Activated CD8-positive, alpha-beta T cell treated with anti-CD3 and anti-CD28 coated beads, Interleukin-2, amount 10 ng/mL, durations not matched to agents 7 days and 5 days (primary cell): Measurements from ENCODE around the gene CCDC83. TPM values are rescaled to one million over a fixed set of nuclear protein-coding genes. Genes with fewer than 3 reads are reported as not detected.
A peak's percentile ranks its signal among the peaks of the same experiment; 100 is the strongest.

Experiments used
- ATAC-seq: fragments of 150-1000 bp; cut with Tn5 transposase; one replicate; pipeline ENCODE4 v1.10.0; 2021; ENCODE audit warnings: moderate library complexity
- CTCF ChIA-PET: fragments of 350-600 bp; sonication (Branson Sonifier 250); formaldehyde crosslinking; loops from one replicate; lab custom pipeline; 2021; ENCODE audit warnings: antibody characterized with exemption; lab: Charles Lee
- POLR2A ChIA-PET: fragments of 350-600 bp; sonication (Branson Sonifier 250); formaldehyde crosslinking; loops from one replicate; lab custom pipeline; 2021; ENCODE audit warnings: antibody characterized with exemption; lab: Charles Lee
- DNase-seq: peaks from one replicate; pipeline ENCODE4 v3.0.0-alpha.2; 2020
- H3K27ac Mint-ChIP-seq: one replicate; pipeline ENCODE4 v1.8.0; 2021; ENCODE audit warnings: mild to moderate bottlenecking, mixed read lengths
- H3K27me3 Mint-ChIP-seq: one replicate; pipeline ENCODE4 v1.8.0; 2021; ENCODE audit warnings: low read depth, mixed read lengths
- H3K36me3 Mint-ChIP-seq: one replicate; pipeline ENCODE4 v1.8.0; 2021; ENCODE audit warnings: low read depth, mixed read lengths
- H3K4me1 Mint-ChIP-seq: one replicate; pipeline ENCODE4 v1.8.0; 2021; ENCODE audit warnings: low read depth, mixed read lengths
- H3K4me3 Mint-ChIP-seq: one replicate; pipeline ENCODE4 v1.8.0; 2021; ENCODE audit warnings: mild to moderate bottlenecking, mixed read lengths
- H3K9me3 Mint-ChIP-seq: one replicate; pipeline ENCODE4 v1.8.0; 2022; ENCODE audit warnings: mixed read lengths; ENCODE audit not compliant: insufficient read depth
- total RNA-seq, 2 experiments: library from RNA; stranded (reverse); gene quantifications; one replicate each; pipeline ENCODE4 v1.2.3, GENCODE V29; 2021

Gene CCDC83
- total RNA-seq, 2 experiments from 2014 or later: not detected

GRCh38 chr11:85961130-85961529 is 105.9 kb downstream of the CCDC83 start:
- peak overlapping the region; percentile 4 for H3K27ac Mint-ChIP-seq
- H3K27me3 Mint-ChIP-seq: no peaks in the 10 kb centered on the region
- POLR2A ChIA-PET: no interaction called here
- H3K4me1 Mint-ChIP-seq: no peaks in the 10 kb centered on the region
- CTCF ChIA-PET: interaction anchor here (1.1 to 2.1 kb wide), 5 partner anchors 9 to 331 kb away, joined by 3 to 7 read pairs (median 4); no protein-coding TSS in a partner anchor
- H3K4me3 Mint-ChIP-seq: no peak overlapping the region
- DNase-seq: no peak
- peaks cover 71% of the 10 kb centered on the region for H3K36me3 Mint-ChIP-seq
- ATAC-seq: no peak
- no peaks in the 10 kb centered on the region for H3K9me3 Mint-ChIP-seq

- ChIA-PET CTCF (interaction anchor here (1.1 to 2.1 kb wide), 5 partner anchors 8 to 330 kb away, joined by 3 to 7 read pairs (median 4); no protein-coding TSS in a partner anchor), POLR2A (no interaction called here)
- DNase-seq (no peak), ATAC-seq (no peak)
- H3K27me3 Mint-ChIP-seq: no peaks in the 10 kb centered on the region
- no peak overlapping the region for H3K4me3 Mint-ChIP-seq
- peaks cover 68% of the 10 kb centered on the region for H3K36me3 Mint-ChIP-seq
- H3K9me3 Mint-ChIP-seq: no peaks in the 10 kb centered on the region
- no peak overlapping the region for H3K27ac Mint-ChIP-seq
- H3K4me1 Mint-ChIP-seq: no peaks in the 10 kb centered on the region
Measured at GRCh38 chr11:85961930-85962363, 106.8 kb downstream of the CCDC83 start.

- CTCF ChIA-PET: no interaction called here
- POLR2A ChIA-PET: no interaction called here
- Mint-ChIP-seq H3K4me1 (peaks cover 14% of the 10 kb centered on the region), H3K36me3 (peaks cover 64% of the 10 kb centered on the region), H3K9me3 (no peaks in the 10 kb centered on the region), H3K27ac (no peak overlapping the region), H3K4me3 (no peak overlapping the region), H3K27me3 (no peaks in the 10 kb centered on the region)
- DNase-seq (no peak), ATAC-seq (no peak)
Measured at GRCh38 chr11:85965202-85965601, 110.0 kb downstream of the CCDC83 start.

- no peak for ATAC-seq
- no peak overlapping the region for H3K27ac Mint-ChIP-seq
- H3K4me1 Mint-ChIP-seq: peaks cover 14% of the 10 kb centered on the region
- no peak for DNase-seq
- H3K27me3 Mint-ChIP-seq: no peaks in the 10 kb centered on the region
- CTCF ChIA-PET: no interaction called here
- no peaks in the 10 kb centered on the region for H3K9me3 Mint-ChIP-seq
- H3K4me3 Mint-ChIP-seq: no peak overlapping the region
- H3K36me3 Mint-ChIP-seq: peaks cover 66% of the 10 kb centered on the region
- POLR2A ChIA-PET: interaction anchor here (0.6 kb wide), 1 partner anchor 21 kb away, joined by 3 read pairs; no protein-coding TSS in a partner anchor
Measured at GRCh38 chr11:85967457-85967856, 112.3 kb downstream of the CCDC83 start.

Other genes with a start within 250 kb of the CCDC83 start
- 1 to 10 TPM; 1.3 to 1.6 TPM for gene DLG2, start 228.0 kb upstream of the CCDC83 start, total RNA-seq
- gene TMEM126B, start 226.8 kb upstream of the CCDC83 start, total RNA-seq: 10 to 100 TPM; 51.4 to 57.8 TPM
- 10 to 100 TPM; 33.7 to 39.8 TPM for gene TMEM126A, start 207.4 kb upstream of the CCDC83 start, total RNA-seq
- 10 to 100 TPM; 51.4 to 54.8 TPM for gene CREBZF, start 190.3 kb upstream of the CCDC83 start, total RNA-seq
- gene CCDC89, start 169.2 kb upstream of the CCDC83 start, total RNA-seq: under 1 TPM; 0.23 to 0.63 TPM
- 10 to 100 TPM; 29.3 to 31.2 TPM for gene SYTL2, start 44.2 kb upstream of the CCDC83 start, total RNA-seq
- gene PICALM, start 213.7 kb downstream of the CCDC83 start, total RNA-seq: 100 to 1,000 TPM; 110 to 115 TPM